Measurements from ENCODE around the gene TALDO1. TPM values are rescaled to one million over a fixed set of nuclear protein-coding genes. Genes with fewer than 3 reads are reported as not detected.

TALDO1 gene
- total RNA-seq, 1 experiment from 2014 or later: 314 TPM

DNA sequence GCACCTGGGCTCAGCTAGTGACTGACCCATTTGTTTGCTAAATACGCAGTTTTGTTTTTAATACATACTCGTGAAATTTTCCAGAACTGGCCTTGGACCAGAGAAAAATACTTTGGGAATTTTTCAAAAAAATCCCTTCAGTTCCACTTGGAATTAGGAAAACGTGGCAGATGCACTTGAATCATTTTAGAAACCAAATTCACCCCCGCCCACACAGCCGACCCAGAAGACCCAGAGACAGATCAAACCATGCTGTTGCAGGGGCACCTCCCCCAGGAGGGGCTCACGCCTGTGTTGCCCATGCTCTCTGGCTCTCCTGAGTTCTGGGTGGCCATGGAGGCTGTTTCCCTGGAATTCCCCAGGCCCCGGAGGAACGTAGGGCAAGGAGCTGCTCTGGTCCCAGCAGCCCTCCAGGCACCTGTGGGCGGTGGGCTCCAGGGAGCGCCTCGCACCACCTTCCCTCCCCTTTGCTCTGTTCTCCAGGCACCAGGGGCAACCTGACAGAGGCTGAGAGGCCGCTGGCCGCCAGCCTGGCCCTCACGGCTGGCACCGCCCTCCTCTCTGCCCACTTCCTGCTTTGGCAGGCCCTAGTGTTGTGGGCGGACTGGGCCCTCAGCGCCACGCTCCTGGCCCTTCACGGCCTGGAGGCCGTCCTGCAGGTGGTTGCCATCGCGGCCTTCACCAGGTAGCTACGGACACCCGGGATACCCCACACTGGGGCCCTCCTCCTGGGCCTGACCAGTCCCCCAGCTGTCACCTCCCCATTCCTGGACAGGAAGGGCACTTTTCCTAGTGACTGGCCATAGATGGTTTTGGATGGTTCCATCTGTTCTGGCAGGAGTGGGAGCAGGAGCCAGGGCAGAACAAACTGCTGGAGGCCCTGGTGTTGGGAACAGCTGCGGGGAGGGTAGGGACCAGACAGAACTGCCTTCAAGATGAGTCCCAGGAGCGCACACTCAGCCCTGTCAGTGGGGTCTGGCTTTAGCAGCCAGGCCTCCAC is 44.5 kb upstream of the TALDO1 start:
- no peak overlapping the region for H3K4me3 Mint-ChIP-seq
- H3K36me3 Mint-ChIP-seq: 0 out of 2 replicates have a peak, but pooled peaks cover 3% of the 10 kb centered on the region
- H3K27ac Mint-ChIP-seq: no peak overlapping the region
- ChIA-PET CTCF (interaction anchor here (1.0 to 1.6 kb wide), 2 partner anchors 20 to 23 kb away, joined by 5 read pairs; no protein-coding TSS in a partner anchor), POLR2A (no interaction called here)
- DNase-seq (ENCODE audit: low spot score): no peak
- TF ChIP-seq ATF1 (CRISPR knock-in tag; IDR thresholded peaks at IDR 0.05) (no peak), AR (CRISPR knock-in tag; IDR thresholded peaks at IDR 0.05) (no peak), TCF7 (CRISPR knock-in tag; IDR thresholded peaks at IDR 0.05; ENCODE audit: low read depth) (no peak), KAT7 (CRISPR knock-in tag; IDR thresholded peaks at IDR 0.05; ENCODE audit: borderline replicate concordance) (no peak), NR1H2 (CRISPR knock-in tag; IDR thresholded peaks at IDR 0.05) (no peak), E2F4 (CRISPR knock-in tag; IDR thresholded peaks at IDR 0.05; ENCODE audit: borderline replicate concordance, low read depth) (no peak), TEAD4 (CRISPR knock-in tag; IDR thresholded peaks at IDR 0.05) (no peak)
- no peaks in the 10 kb centered on the region for H3K27me3 Mint-ChIP-seq (ENCODE audit: low read depth)
- no peak for ATAC-seq
- peaks cover 17% of the 10 kb centered on the region for H3K4me1 Mint-ChIP-seq
- H3K9me3 Mint-ChIP-seq: no peaks in the 10 kb centered on the region

DNA sequence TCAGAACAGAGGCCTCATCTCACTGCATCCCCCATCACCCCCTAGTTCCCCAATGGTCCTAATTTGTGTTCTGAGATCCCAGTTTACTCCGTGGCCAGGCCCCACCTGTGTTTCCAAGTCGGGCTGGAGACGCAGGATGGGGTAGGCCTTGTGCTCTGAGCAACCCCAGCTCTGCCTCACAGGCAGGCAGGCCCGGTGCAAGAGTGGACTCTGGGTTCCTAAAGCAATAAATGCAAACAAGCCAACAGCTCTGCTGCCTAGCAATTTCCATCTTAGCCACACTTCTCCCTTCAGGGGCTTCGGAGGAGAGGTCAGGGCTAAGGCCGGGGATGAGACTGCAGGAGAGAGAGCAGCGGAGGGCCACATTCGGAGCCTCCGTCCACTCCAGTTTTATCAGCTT is 43.8 kb upstream of the TALDO1 start:
- Mint-ChIP-seq H3K36me3 (0 out of 2 replicates have a peak, but pooled peaks cover 3% of the 10 kb centered on the region), H3K9me3 (no peaks in the 10 kb centered on the region), H3K27me3 (ENCODE audit: low read depth) (no peaks in the 10 kb centered on the region), H3K27ac (no peak overlapping the region), H3K4me1 (peaks cover 13% of the 10 kb centered on the region), H3K4me3 (no peak overlapping the region)
- POLR2A ChIA-PET: no interaction called here
- CTCF ChIA-PET: interaction anchor here (1.0 to 3.8 kb wide), 3 partner anchors 19 to 23 kb away, joined by 5 to 32 read pairs (median 5); no protein-coding TSS in a partner anchor
- DNase-seq (ENCODE audit: low spot score) (no peak), ATAC-seq (no peak)
- TF ChIP-seq MYBL2 (CRISPR knock-in tag; IDR thresholded peaks at IDR 0.05) (no peak), ZNF138 (CRISPR knock-in tag; conservative IDR thresholded peaks at IDR 0.05) (no peak), TP53 (CRISPR knock-in tag; IDR thresholded peaks at IDR 0.05) (no peak), GTF2I (CRISPR knock-in tag; conservative IDR thresholded peaks at IDR 0.05) (no peak), AFF4 (CRISPR knock-in tag; IDR thresholded peaks at IDR 0.05; ENCODE audit: borderline replicate concordance) (no peak), NR3C1 (CRISPR knock-in tag; conservative IDR thresholded peaks at IDR 0.05; ENCODE audit: low read depth) (no peak), CREM (CRISPR knock-in tag; IDR thresholded peaks at IDR 0.05) (no peak), IRF2 (CRISPR knock-in tag; IDR thresholded peaks at IDR 0.05; ENCODE audit: borderline replicate concordance, low read depth) (no peak), ZNF281 (CRISPR knock-in tag; IDR thresholded peaks at IDR 0.05) (no peak), MAX (CRISPR knock-in tag; IDR thresholded peaks at IDR 0.05) (no peak), E2F4 (CRISPR knock-in tag; IDR thresholded peaks at IDR 0.05; ENCODE audit: borderline replicate concordance, low read depth) (no peak)

Data from WTC11 (cell line).